GM19043 (cell line): Measurements from ENCODE around the gene POLR2A.

ENCODE experiments used
- ATAC-seq: cut with Tn5 transposase; IDR thresholded peaks from one replicate; pipeline ENCODE4 v1.9.1; 2021; ENCODE audit warnings: low read depth; ENCODE audit not compliant: unreplicated experiment

Gene POLR2A

GRCh38 chr17:7548585-7549400 is 64.6 kb downstream of the POLR2A start, which contains the start of gene TNFSF12:
TNFSF12 (plus strand) TSS chr17:7549058; CDS start chr17:7549154, 96 bp downstream.
- ATAC-seq = no peak
